GM21717 (cell line): ENCODE data around the gene DKK3.

Source experiments
- ATAC-seq: cut with Tn5 transposase; IDR thresholded peaks from one replicate; pipeline ENCODE4 v1.9.1; 2021; ENCODE audit warnings: mild to moderate bottlenecking, moderate library complexity; ENCODE audit not compliant: unreplicated experiment

Gene DKK3

DNA sequence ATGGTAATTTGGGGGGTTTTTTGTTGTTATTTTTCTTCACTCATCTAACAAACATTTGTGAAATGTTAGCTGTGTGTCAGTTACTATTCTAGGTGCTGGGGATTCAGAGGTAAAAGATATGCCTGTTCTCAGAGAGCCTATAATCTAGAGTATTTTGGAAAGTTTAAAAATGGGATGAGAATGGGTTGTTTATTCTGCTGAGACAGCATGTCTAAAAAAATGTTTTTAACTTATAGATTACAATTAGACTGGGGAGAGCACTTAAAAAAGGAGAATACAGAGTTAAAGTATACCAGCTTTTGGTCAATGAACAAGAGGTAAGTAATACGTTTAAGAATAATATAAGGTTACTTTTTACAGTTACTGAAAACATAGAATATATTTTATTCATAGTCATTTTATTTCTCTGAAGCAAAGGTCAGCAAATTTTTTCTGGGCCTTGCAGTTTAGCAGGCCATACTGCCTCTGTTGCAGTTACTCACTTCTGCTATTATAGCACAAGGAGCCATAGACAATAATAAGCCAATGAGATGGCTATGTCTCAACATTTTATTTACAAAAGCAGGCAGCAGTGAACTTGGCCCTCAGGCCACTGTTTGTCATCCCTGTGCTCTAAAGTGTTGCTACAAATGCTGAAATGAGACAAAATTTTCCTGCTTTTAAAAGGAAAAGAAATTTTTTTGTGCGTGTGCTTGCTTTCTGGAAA is 60.0 kb downstream of the DKK3 start:
- ATAC-seq = no peak

DNA sequence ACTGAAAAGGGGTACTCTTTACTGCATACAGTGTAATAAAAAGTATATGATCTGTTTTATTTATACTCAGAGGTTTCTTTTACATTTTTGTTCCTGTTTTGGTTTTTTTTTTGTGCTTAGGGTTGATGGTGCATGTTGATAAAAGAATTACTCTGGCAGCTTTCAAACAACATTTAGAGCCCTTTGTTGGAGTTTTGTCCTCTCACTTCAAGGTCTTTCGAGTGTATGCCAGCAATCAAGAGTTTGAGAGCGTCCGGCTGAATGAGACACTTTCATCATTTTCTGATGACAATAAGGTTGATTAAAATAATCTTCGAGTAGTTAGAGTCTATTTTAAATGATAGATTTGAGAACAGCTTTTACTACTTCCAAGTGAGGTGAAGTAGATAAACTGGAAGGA is 60.6 kb downstream of the DKK3 start:
- no peak for ATAC-seq

DNA sequence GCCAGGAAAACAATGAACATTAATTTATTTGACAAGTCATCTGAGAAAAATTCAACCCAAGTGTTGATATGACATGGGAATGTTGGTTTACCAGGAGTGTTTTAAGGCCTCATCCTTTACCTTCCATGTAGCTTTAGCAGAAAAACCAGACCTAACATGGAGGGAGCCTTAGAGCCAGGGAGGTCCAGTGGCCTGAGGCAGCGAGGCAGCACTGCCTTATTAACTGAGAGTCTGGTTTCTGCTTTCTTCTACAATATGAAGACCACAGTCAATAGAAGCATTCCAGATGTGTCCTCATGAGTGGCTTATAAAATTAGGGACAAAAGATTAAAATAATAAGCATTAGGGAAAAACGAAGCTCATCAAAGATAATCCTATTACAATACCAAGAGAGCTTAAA is 61.5 kb downstream of the DKK3 start:
- ATAC-seq = no peak

DNA sequence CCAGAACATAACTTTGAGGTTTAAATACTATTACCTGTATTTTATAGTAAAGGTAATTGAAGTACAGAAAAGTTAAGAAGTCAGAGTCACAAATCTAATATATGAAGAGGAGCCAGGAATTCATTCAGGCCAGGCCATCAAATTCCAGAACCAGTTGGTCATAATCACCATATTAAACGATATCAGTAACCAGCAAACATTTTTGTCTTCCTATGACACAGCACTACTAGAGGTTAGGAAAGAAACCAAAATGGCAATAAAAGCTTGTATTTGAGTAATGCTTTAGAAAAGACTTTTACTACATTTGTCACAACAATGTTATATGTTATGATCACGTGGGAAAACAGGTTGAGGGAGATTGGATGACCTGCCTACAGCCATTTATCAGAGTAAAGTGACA is 62.2 kb downstream of the DKK3 start:
- ATAC-seq = no peak

DNA sequence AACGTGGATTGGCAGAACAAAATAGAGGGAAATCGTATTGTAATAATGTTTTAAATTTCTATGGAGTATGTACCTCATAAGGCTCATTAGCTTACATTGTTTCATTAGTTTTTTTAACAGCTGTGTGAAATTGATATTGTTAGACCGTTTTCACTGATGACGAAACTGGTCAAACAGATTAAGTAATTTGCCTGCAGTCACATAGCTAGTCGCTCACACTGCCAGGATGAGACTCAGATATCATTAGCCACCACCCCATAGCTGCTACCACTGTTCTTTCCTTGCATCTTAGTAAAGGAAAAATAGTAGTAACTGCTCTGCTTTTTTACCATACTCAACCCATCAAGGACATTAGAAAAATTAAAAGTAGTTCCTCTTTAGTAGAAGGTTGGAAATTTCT is 64.0 kb downstream of the DKK3 start:
- ATAC-seq = no peak

DNA sequence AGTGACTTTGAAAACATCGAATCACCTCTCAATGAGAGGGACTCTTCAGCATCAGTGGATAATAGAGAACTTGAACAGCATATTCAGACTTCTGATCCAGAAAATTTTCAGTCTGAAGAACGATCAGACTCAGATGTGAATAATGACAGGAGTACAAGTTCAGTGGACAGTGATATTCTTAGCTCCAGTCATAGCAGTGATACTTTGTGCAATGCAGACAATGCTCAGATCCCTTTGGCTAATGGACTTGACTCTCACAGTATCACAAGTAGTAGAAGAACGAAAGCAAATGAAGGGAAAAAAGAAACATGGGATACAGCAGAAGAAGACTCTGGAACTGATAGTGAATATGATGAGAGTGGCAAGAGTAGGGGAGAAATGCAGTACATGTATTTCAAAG is 65.8 kb downstream of the DKK3 start:
- ATAC-seq = no peak

DNA sequence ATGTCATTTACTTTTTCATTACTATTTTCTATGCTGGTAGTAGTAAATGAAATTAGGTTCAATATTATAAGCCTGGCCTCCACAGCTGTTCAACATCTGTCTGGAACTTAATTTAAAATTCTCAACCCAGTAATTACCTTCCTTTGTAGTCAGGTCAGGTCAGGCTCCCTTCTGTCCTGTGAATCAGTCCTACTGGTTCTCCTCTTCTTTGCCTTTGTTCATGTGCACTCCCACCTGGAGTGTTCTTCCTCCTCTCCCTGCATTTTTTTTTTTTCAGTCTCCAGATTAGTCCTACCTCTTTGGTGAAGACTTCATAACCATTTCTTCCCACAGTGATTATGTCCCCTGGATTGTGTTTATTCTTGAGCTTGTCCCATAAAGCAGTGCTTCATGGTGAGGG is 67.9 kb downstream of the DKK3 start:
- ATAC-seq = no peak

DNA sequence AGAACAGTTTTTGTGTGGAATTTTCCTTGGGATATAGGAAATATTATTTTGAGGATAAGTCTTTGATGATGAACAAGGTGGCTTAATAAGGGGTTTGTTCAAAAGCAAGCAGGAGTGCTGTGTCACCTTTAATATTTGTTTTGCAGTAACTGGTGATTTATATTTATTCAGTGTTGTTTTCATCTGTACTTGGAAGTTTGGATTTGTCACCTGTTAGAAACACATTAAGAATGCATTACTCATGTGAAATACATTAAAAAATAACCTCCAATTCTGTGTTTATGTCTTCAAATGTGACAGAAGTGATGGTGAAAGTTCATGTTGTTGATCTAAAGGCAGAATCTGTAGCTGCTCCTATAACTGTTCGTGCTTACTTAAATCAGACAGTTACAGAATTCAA is 70.5 kb downstream of the DKK3 start:
- no peak for ATAC-seq

DNA sequence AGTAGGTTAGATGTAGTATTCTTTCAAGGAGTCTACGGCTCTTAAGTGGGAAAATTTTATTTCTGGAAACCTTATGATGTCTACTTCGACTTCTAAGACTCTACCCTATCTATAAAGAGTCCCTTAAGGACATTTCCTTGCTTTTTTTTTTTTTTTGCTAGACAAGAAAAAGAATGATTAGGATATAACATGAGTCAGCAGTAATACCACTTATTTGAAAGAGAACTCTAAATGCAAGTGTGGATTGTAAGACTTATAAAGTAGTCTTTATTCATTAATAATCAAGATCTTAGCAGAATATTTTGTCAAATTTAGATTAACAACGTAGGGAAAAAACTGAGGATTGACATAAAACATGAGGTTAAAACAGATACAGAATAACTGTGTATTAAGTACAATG is 71.0 kb downstream of the DKK3 start:
- ATAC-seq = no peak

DNA sequence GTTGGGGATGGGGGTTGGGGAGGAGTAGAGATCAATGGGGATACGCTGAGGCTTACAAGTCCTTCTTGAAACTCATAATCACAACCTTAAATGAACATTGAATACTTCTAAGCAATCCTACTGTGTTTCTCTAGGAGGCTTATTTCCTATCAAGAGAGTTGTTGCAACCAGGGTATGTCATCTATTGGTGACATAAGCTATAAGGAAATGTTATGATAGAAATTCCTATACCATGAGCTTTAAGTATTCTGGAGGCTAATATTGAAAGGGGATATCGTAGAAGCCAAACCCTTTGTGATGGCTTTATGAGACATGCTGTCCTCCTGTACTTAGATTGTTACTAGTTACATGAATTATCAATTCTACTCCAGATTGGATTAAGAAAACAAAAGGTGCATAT is 72.9 kb downstream of the DKK3 start:
- ATAC-seq = no peak

DNA sequence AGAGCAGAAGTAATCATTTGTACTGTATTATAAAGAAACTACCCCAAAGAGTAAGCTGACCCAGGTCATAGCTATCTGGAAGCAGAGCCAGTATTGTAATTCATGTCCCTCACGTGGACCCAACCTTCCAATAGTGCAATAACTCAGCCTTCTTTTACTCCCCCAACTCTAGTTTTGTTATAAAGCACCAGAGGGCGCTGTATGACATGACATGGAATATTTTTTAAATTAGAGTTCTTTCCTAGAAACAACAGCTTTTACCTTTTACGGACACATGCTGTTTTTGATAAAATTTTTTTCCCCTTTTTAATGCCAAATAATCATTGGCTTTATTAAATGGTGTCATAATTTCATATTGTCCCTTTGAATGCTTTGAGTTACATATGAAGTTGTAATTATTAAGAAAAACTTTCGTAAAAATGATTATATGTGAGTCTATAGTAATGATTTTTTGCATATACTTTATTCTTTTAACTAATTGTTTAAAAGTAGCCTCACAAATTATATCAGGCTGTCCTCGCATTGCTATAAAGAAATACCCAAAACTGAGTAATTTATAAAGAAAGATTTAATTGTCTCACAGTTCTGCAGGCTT is 76.9 kb downstream of the DKK3 start:
- no peak for ATAC-seq

DNA sequence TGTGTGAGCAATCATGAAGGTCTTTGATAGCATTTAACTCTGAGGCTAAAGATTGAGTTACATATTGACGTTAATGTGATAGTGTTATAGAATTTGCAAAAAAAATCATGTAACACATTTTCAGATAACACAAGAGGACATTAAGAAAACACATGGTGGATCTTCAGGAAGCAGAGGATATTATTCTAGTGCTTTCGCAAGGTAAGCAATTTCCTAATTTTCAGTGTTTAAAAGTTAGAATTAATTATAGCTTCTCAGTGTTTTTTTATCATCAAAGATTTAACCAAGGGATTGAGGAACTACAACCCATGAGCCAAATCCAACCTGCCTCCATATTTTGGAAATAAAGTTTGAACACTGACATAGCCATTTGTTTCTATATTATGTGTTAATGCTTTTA is 78.5 kb downstream of the DKK3 start:
- ATAC-seq = no peak

DNA sequence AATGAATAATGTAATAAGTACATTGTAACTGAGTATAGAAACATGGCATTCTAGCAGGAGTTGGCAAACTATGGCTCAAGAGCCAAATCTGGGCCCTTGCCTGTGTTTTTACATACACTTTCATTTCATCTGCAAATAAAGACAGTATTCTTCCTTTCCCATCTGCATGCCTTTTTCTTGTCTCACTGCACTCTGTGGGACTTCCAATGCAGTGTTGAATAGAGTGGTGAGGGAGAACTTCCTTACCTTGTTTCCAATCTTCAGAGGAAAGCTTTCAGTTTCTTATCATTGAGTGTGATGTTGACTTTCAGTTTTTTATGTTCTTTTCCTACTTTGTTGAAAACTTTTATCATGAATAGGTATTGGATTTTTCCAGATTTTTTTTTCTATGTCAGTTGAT is 84.6 kb downstream of the DKK3 start:
- no peak for ATAC-seq

DNA sequence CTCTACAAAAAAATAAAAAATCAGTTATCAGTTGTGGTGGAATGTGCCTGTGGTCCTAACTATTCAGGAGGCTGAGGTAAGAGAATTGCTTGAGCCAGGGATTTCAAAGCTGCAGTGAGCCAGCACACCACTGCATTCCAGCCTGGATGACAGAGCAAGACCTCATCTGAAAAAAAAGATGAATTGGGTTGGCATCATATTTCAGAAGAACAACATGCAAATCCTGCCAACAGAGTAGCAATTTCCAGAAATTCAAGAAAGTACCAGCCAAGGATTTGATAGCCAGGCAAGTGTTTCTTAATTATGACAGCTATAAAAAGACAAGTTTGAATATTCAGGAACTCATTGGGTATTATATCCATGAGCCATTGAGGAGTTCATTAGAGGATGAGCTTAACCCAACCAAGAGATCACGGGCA is 91.4 kb downstream of the DKK3 start:
- ATAC-seq = no peak

DNA sequence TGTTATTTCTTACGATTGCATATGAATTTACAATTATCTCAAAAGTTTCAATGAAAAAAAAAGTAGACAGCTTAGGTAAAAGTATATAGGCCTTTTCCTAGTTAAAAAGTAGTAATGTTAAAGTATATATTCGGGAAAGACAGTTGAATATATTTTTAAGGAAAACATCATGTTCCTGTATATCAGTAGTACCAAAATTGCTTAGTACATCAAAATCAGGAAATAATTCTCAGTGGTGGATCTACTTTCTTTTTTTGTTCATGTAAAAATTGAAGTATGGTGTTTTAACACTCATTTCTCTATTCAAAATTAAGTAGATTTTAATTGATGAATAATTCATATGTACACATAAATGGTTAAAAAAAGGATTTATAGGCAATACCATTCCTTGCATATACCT is 92.8 kb downstream of the DKK3 start:
- no peak for ATAC-seq

DNA sequence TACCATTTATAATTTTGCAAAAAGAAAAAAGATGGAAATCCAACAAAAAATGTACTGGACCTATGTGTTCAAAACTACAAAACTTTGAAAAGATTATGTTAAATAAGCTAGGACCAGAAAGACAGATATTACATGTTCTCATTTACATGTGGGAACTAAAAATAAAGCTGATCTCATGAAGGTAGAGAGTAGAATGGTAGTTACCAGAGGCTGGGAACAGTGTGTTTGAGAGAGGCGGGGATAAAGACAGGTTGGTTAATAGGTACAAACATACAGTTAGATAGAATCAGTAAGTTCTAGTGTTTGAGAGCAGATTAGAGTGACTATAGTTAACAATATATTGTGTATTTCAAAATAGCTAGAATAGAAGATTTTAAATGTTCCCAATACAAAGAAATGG is 95.0 kb downstream of the DKK3 start:
- no peak for ATAC-seq
